HepG2 (cell line): ENCODE data around the gene STK10. TPM values are rescaled to one million over a fixed set of nuclear protein-coding genes. Genes with fewer than 3 reads are reported as not detected.

Experiments used
- ATF3 ChIP-seq: sonication (generic); formaldehyde crosslinking; IDR thresholded peaks from 2 replicates; pipeline ENCODE4 v1.4.0; 2020; ENCODE audit warnings: missing genetic modification reagents
- BRD4 ChIP-seq: sonication (generic); formaldehyde crosslinking; IDR thresholded peaks from 2 replicates; pipeline ENCODE4 v1.4.0; 2020; ENCODE audit warnings: missing genetic modification reagents
- DRAP1 ChIP-seq: IDR thresholded peaks from 2 replicates; pipeline ENCODE4 v1.6.1; 2016; ENCODE audit warnings: missing genetic modification reagents, missing compliant biosample characterization
- HDAC1 ChIP-seq: sonication (generic); formaldehyde crosslinking; IDR thresholded peaks from 2 replicates; pipeline ENCODE4 v1.5.1; 2020; ENCODE audit warnings: mild to moderate bottlenecking, missing genetic modification reagents
- HMG20B ChIP-seq: conservative IDR thresholded peaks from 2 replicates; pipeline ENCODE4 v1.6.1; 2016; ENCODE audit warnings: missing genetic modification reagents, missing compliant biosample characterization
- HOXA3 ChIP-seq: sonication (generic); formaldehyde crosslinking; IDR thresholded peaks from 2 replicates; pipeline ENCODE4 v1.5.0; 2020; ENCODE audit warnings: missing genetic modification reagents
- ISX ChIP-seq: sonication (generic); formaldehyde crosslinking; conservative IDR thresholded peaks from 2 replicates; pipeline ENCODE4 v1.5.0; 2020; ENCODE audit warnings: missing genetic modification reagents
- JDP2 ChIP-seq: sonication (generic); formaldehyde crosslinking; IDR thresholded peaks from 2 replicates; pipeline ENCODE4 v1.8.1; 2022; ENCODE audit warnings: missing genetic modification reagents, borderline replicate concordance
- JUND ChIP-seq: sonication (generic); formaldehyde crosslinking; IDR thresholded peaks from 2 replicates; pipeline ENCODE4 v1.8.0; 2022; ENCODE audit warnings: mild to moderate bottlenecking, missing genetic modification reagents
- KDM5A ChIP-seq: fragments of 200-600 bp; sonication (generic); IDR thresholded peaks from 2 replicates; pipeline ENCODE4 v1.7.0; 2018; ENCODE audit warnings: antibody characterized with exemption, mild to moderate bottlenecking, low read length, borderline replicate concordance
- KIAA2018 ChIP-seq: sonication (generic); formaldehyde crosslinking; IDR thresholded peaks from 2 replicates; pipeline ENCODE4 v1.5.0; 2020; ENCODE audit warnings: mild to moderate bottlenecking, missing genetic modification reagents, borderline replicate concordance
- MATR3 ChIP-seq: sonication (generic); formaldehyde crosslinking; IDR thresholded peaks from 2 replicates; pipeline ENCODE4 v1.4.0; 2020; ENCODE audit warnings: missing genetic modification reagents
- NFE2L1 ChIP-seq: sonication (generic); formaldehyde crosslinking; IDR thresholded peaks from 2 replicates; pipeline ENCODE4 v1.4.0; 2020; ENCODE audit warnings: missing genetic modification reagents, mild to moderate bottlenecking, borderline replicate concordance
- PPARG ChIP-seq: conservative IDR thresholded peaks from 2 replicates; pipeline ENCODE4 v1.6.1; 2016; ENCODE audit warnings: missing biosample characterization, missing genetic modification reagents
- SIN3B ChIP-seq: fragments of 150-350 bp; IDR thresholded peaks from 2 replicates; pipeline ENCODE4 v1.6.1; 2014; ENCODE audit warnings: low read length
- TFDP1 ChIP-seq: IDR thresholded peaks from 2 replicates; pipeline ENCODE4 v1.6.1; 2016; ENCODE audit warnings: missing compliant biosample characterization, missing genetic modification reagents, borderline replicate concordance
- ZNF33A ChIP-seq: sonication (generic); formaldehyde crosslinking; IDR thresholded peaks from 2 replicates; pipeline ENCODE4 v1.5.1; 2020; ENCODE audit warnings: missing genetic modification reagents, mild to moderate bottlenecking, moderate library complexity, borderline replicate concordance
- ZNF496 ChIP-seq: sonication (generic); formaldehyde crosslinking; IDR thresholded peaks from 2 replicates; pipeline ENCODE4 v1.8.1; 2023; ENCODE audit warnings: mild to moderate bottlenecking, moderate library complexity, missing genetic modification reagents; ENCODE audit not compliant: insufficient replicate concordance
- ZNF564 ChIP-seq: sonication (generic); formaldehyde crosslinking; IDR thresholded peaks from 2 replicates; pipeline ENCODE4 v1.8.1; 2023; ENCODE audit warnings: mild to moderate bottlenecking, missing genetic modification reagents
- ZNF709 ChIP-seq: sonication (generic); formaldehyde crosslinking; IDR thresholded peaks from 2 replicates; pipeline ENCODE4 v1.5.0; 2020; ENCODE audit warnings: mild to moderate bottlenecking, missing genetic modification reagents
- ZNF792 ChIP-seq: IDR thresholded peaks from 2 replicates; pipeline ENCODE4 v1.6.1; 2016
- polyA plus RNA-seq, 8 experiments: library from polyadenylated mRNA; depleted of rRNA in 3 of 8; stranded (reverse) in 7 of 8; unstranded in 1 of 8; fragments of >200 nt; fragmentation: Illumina TruSeq in 4 of 8; extraction: Trizol in 4 of 8; gene quantifications; 2 replicates each; pipeline versions ENCODE4 v1.2.1 to v1.2.3, GENCODE V29; 2011 to 2016; ENCODE audit warnings: low read depth in 4 of 8, missing spikeins in 1 of 8, mixed read lengths in 1 of 8; ENCODE audit not compliant: insufficient read depth in 1 of 8
- total RNA-seq, 5 experiments: library from RNA; depleted of rRNA; stranded (reverse); fragments of >200 nt; fragmentation: Illumina TruSeq; extraction: Trizol; gene quantifications; 2 replicates each; pipeline ENCODE4 v1.2.3, GENCODE V29; 2016; ENCODE audit warnings: low read depth in 1 of 5

STK10 gene
- total and polyA plus RNA-seq, 2 of the 13 experiments (the other 11 are each of a cell fraction or from before 2014, with no cell fraction given), result 7.0 to 7.2 TPM

- TF ChIP-seq KIAA2018 (CRISPR knock-in tag) (no peak), BRD4 (CRISPR knock-in tag) (no peak; the same call in 1 of the 2 replicates), ZNF33A (CRISPR knock-in tag) (0 out of 2 replicates have a peak, but pooled peaks have one; percentile 37), ZNF709 (CRISPR knock-in tag) (peak; percentile 88), KDM5A (peak; percentile 74), ZNF496 (CRISPR knock-in tag) (no peak), JUND (CRISPR knock-in tag) (no peak), SIN3B (no peak), TFDP1 (CRISPR knock-in tag) (no peak), PPARG (CRISPR knock-in tag) (no peak), HOXA3 (CRISPR knock-in tag) (peak; percentile 65), HMG20B (no peak), ZNF792 (peak; percentile 28; the same call in 1 of the 2 replicates), MATR3 (CRISPR knock-in tag) (no peak), NFE2L1 (CRISPR knock-in tag) (no peak), ZNF564 (CRISPR knock-in tag) (no peak), DRAP1 (peak; percentile 86), JDP2 (CRISPR knock-in tag) (no peak; the same call in 1 of the 2 replicates), HDAC1 (CRISPR knock-in tag) (peak; percentile 84), ATF3 (no peak), ISX (no peak)
These were observed 181.5 kb downstream of the STK10 start, which contains the start of gene FBXW11 (continued) for GRCh38 chr5:172006321-172007174.
